ENCODE data around the gene IL3.

Gene IL3

GRCh38 chr5:132059696-132060500 lies 557 bp upstream of the IL3 start:
- FAIRE-seq = no peak
- DNase-seq (ENCODE audit: insufficient read length, low spot score) = peak; percentile 1
- TF ChIP-seq SPI1 (IDR thresholded peaks at IDR 0.05; ENCODE audit: low read depth, low read length) (no peak), POLR2A (IDR thresholded peaks at IDR 0.05; ENCODE audit: low read depth, low read length) (no peak), PAX5 (IDR thresholded peaks at IDR 0.05; ENCODE audit: insufficient read depth, low read length, severe bottlenecking) (no peak), TAF1 (IDR thresholded peaks at IDR 0.05; ENCODE audit: low read depth, low read length) (no peak), POLR2AphosphoS5 (IDR thresholded peaks at IDR 0.05; ENCODE audit: low read depth, low read length) (no peak), POU2F2 (IDR thresholded peaks at IDR 0.05; ENCODE audit: low read depth, low read length) (no peak)

- TF ChIP-seq POLR2AphosphoS5 (IDR thresholded peaks at IDR 0.05; ENCODE audit: low read depth, low read length) = no peak
- no peak for TF ChIP-seq SPI1 (IDR thresholded peaks at IDR 0.05; ENCODE audit: low read depth, low read length)
- TF ChIP-seq PAX5 (IDR thresholded peaks at IDR 0.05; ENCODE audit: insufficient read depth, low read length, severe bottlenecking) = no peak
- peak; percentile 49 for TF ChIP-seq POU2F2 (IDR thresholded peaks at IDR 0.05; ENCODE audit: low read depth, low read length)
- FAIRE-seq (peak; percentile 75), DNase-seq (ENCODE audit: insufficient read length, low spot score) (peak; percentile 70)
Observed at GRCh38 chr5:132063090-132063911, 2.8 kb downstream of the IL3 start.

GRCh38 chr5:132064140-132064539 lies 3.7 kb downstream of the IL3 start:
- FAIRE-seq = no peak
- DNase-seq (ENCODE audit: insufficient read length, low spot score) = no peak
- TF ChIP-seq POU2F2 (IDR thresholded peaks at IDR 0.05; ENCODE audit: low read depth, low read length) (no peak), PAX5 (IDR thresholded peaks at IDR 0.05; ENCODE audit: insufficient read depth, low read length, severe bottlenecking) (no peak), TAF1 (IDR thresholded peaks at IDR 0.05; ENCODE audit: low read depth, low read length) (no peak), SPI1 (IDR thresholded peaks at IDR 0.05; ENCODE audit: low read depth, low read length) (no peak), POLR2AphosphoS5 (IDR thresholded peaks at IDR 0.05; ENCODE audit: low read depth, low read length) (no peak), POLR2A (IDR thresholded peaks at IDR 0.05; ENCODE audit: low read depth, low read length) (no peak)

- DNase-seq (ENCODE audit: insufficient read length, low spot score) (peak; percentile 72), FAIRE-seq (peak; percentile 69)
Observed at GRCh38 chr5:132064738-132065331, 4.4 kb downstream of the IL3 start.

DNA sequence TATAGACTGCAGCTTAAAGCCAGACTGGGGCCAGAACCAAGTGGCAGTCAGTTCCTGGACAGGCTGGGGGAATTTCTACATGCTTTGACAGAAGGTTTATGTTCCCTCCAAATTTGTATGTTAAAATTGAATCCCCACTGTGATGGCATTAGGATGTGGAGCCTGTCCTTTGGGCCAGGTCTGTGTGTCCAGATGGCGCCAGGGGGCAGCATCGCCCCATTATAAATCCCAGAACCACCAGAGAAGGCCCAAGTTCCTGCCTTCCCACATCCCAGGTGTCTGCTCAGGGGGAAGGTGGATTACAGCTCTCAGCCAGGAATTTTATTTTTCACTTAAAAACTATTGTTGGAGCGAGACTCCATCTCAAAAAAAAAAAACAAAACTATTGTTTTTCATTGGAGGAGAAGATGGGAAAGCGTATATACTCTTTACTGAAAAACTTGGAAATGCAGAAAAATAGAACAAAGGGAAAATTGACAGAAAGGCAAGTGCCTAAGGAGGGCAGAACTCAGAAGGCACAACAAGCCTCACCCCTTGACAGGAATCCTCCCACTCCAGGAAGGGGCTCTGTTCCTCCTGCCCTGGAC lies 5.0 kb downstream of the IL3 start:
- peak; percentile 70 for DNase-seq (ENCODE audit: insufficient read length, low spot score)
- no peak for FAIRE-seq
- TF ChIP-seq POLR2AphosphoS5 (IDR thresholded peaks at IDR 0.05; ENCODE audit: low read depth, low read length) (no peak), SPI1 (IDR thresholded peaks at IDR 0.05; ENCODE audit: low read depth, low read length) (no peak), PAX5 (IDR thresholded peaks at IDR 0.05; ENCODE audit: insufficient read depth, low read length, severe bottlenecking) (no peak), POU2F2 (IDR thresholded peaks at IDR 0.05; ENCODE audit: low read depth, low read length) (no peak), TAF1 (IDR thresholded peaks at IDR 0.05; ENCODE audit: low read depth, low read length) (no peak), POLR2A (IDR thresholded peaks at IDR 0.05; ENCODE audit: low read depth, low read length) (no peak)

More at GRCh38 chr5:132064738-132065331, 4.4 kb downstream of the IL3 start:
- TF ChIP-seq POLR2A (IDR thresholded peaks at IDR 0.05; ENCODE audit: low read depth, low read length) = no peak
- TF ChIP-seq PAX5 (IDR thresholded peaks at IDR 0.05; ENCODE audit: insufficient read depth, low read length, severe bottlenecking) = no peak
- TF ChIP-seq POU2F2 (IDR thresholded peaks at IDR 0.05; ENCODE audit: low read depth, low read length) = no peak
- TF ChIP-seq SPI1 (IDR thresholded peaks at IDR 0.05; ENCODE audit: low read depth, low read length) = no peak
- no peak for TF ChIP-seq POLR2AphosphoS5 (IDR thresholded peaks at IDR 0.05; ENCODE audit: low read depth, low read length)
- no peak for TF ChIP-seq TAF1 (IDR thresholded peaks at IDR 0.05; ENCODE audit: low read depth, low read length)

DNA sequence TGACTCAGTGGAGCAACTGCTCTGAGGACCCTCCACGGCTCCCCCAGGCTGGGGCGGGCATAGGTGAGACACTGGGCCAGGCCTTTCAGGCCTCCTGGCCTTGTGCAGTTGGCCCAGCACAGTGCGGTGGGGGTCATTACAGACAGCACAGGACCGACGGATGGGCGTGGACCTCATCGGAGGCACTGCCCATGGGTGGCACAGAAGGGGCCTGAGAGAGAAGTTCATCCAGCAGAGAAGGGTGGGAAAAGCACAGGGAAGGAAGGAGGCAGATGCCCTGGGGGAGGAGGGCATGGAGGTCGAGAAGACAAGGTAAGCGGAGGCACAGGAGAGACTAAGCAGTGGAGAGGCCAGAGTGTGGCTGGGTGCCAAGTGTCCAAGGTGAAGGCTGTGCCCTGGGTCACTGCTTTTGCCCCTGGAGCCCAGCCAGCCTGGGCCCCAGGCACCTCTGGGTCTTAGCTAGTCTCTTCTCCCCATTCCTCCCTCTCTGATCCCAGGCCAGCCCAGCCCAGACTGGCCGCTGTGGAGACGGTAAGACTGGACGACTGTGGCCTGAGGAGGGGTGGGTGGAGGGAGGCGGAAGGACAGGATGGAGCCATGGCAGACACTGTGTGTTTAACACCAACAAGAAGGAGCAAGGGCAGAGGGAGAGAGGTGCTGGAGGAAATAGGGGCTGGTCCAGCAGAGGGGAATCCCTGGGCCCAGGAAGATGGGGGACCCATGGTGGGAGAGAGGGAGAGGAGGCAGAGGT lies 5.7 kb downstream of the IL3 start:
- TF ChIP-seq TAF1 (IDR thresholded peaks at IDR 0.05; ENCODE audit: low read depth, low read length) (no peak), PAX5 (IDR thresholded peaks at IDR 0.05; ENCODE audit: insufficient read depth, low read length, severe bottlenecking) (no peak), POLR2A (IDR thresholded peaks at IDR 0.05; ENCODE audit: low read depth, low read length) (no peak), POU2F2 (IDR thresholded peaks at IDR 0.05; ENCODE audit: low read depth, low read length) (no peak), POLR2AphosphoS5 (IDR thresholded peaks at IDR 0.05; ENCODE audit: low read depth, low read length) (no peak)
- DNase-seq (ENCODE audit: insufficient read length, low spot score) (no peak), FAIRE-seq (no peak)

- DNase-seq (ENCODE audit: insufficient read length, low spot score) (no peak), FAIRE-seq (no peak)
- TF ChIP-seq TAF1 (IDR thresholded peaks at IDR 0.05; ENCODE audit: low read depth, low read length) (no peak), SPI1 (IDR thresholded peaks at IDR 0.05; ENCODE audit: low read depth, low read length) (no peak), PAX5 (IDR thresholded peaks at IDR 0.05; ENCODE audit: insufficient read depth, low read length, severe bottlenecking) (no peak), POU2F2 (IDR thresholded peaks at IDR 0.05; ENCODE audit: low read depth, low read length) (no peak), POLR2AphosphoS5 (IDR thresholded peaks at IDR 0.05; ENCODE audit: low read depth, low read length) (no peak), POLR2A (IDR thresholded peaks at IDR 0.05; ENCODE audit: low read depth, low read length) (no peak)
Observed at GRCh38 chr5:132066871-132067270, 6.4 kb downstream of the IL3 start.

DNA sequence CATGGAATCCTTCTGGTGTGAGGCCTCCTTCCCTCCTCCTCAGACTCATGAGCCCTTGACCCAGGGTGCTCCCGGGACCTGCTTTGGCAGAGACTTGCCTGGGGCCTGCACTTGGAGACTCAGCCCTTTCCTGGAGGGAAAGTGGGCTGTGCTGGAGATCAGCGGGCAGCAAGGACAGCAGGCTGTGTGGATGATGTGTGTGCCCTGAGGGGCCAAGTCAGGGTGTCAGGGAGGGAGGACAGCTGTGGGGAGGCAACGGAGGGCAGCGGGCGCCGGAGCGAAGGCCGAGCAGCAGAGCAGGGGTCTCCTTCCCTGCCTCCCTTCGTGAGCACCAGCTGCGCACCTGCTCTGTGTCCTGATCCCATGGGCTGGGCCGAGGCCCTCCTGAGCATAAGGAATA lies 7.0 kb downstream of the IL3 start:
- FAIRE-seq (no peak), DNase-seq (ENCODE audit: insufficient read length, low spot score) (no peak)
- TF ChIP-seq POLR2A (IDR thresholded peaks at IDR 0.05; ENCODE audit: low read depth, low read length) = no peak
- no peak for TF ChIP-seq SPI1 (IDR thresholded peaks at IDR 0.05; ENCODE audit: low read depth, low read length)
- no peak for TF ChIP-seq POLR2AphosphoS5 (IDR thresholded peaks at IDR 0.05; ENCODE audit: low read depth, low read length)
- TF ChIP-seq PAX5 (IDR thresholded peaks at IDR 0.05; ENCODE audit: insufficient read depth, low read length, severe bottlenecking) = no peak
- no peak for TF ChIP-seq TAF1 (IDR thresholded peaks at IDR 0.05; ENCODE audit: low read depth, low read length)
- TF ChIP-seq POU2F2 (IDR thresholded peaks at IDR 0.05; ENCODE audit: low read depth, low read length) = no peak

Measured in GM12891 (cell line).